ENCODE results near the gene C2orf81. TPM values are rescaled to one million over a fixed set of nuclear protein-coding genes. Genes with fewer than 3 reads are reported as not detected.
A peak's percentile ranks its signal among the peaks of the same experiment; 100 is the strongest.

Gene C2orf81
- total RNA-seq, 1 donor from 2014 or later, result 0.52 TPM

GRCh38 chr2:74391580-74392448, 29.6 kb downstream of the C2orf81 start:
- Histone ChIP-seq H3K27ac (ENCODE audit: low read depth, low read length) (peak overlapping the region; percentile 93), H3K4me1 (ENCODE audit: control insufficient read depth in 3 of 3, insufficient read depth in 3 of 3, low read length in 3 of 3) (peaks cover 28 to 42% (median 36%) of the 10 kb centered on the region in 3 donors), H3K9me3 (ENCODE audit: control insufficient read depth in 3 of 3, low read length in 3 of 3) (no peaks in the 10 kb centered on the region), H3K4me3 (ENCODE audit: low read length in 3 of 3) (peak overlapping the region; percentile 80 to 97 (median 81)), H3K36me3 (ENCODE audit: control insufficient read depth in 3 of 3, insufficient read depth in 3 of 3, low read length in 3 of 3) (no peaks in the 10 kb centered on the region), H3K27me3 (ENCODE audit: control insufficient read depth in 3 of 3, insufficient read depth in 3 of 3, low read length in 3 of 3) (no peaks in the 10 kb centered on the region), H3K9ac (ENCODE audit: low read depth in 1 of 3, low read length in 3 of 3) (peak overlapping the region; percentile 80 to 93 (median 88))

GRCh38 chr2:74391209-74391579, 30.2 kb downstream of the C2orf81 start:
- Histone ChIP-seq H3K4me3 (ENCODE audit: low read length in 3 of 3) (peak overlapping the region; percentile 80 to 97 (median 81)), H3K9ac (ENCODE audit: low read depth in 1 of 3, low read length in 3 of 3) (peak overlapping the region; percentile 80 to 93 (median 88)), H3K36me3 (ENCODE audit: control insufficient read depth in 3 of 3, insufficient read depth in 3 of 3, low read length in 3 of 3) (no peaks in the 10 kb centered on the region), H3K4me1 (ENCODE audit: control insufficient read depth in 3 of 3, insufficient read depth in 3 of 3, low read length in 3 of 3) (peaks cover 28 to 44% (median 36%) of the 10 kb centered on the region in 3 donors), H3K9me3 (ENCODE audit: control insufficient read depth in 3 of 3, low read length in 3 of 3) (no peaks in the 10 kb centered on the region), H3K27ac (ENCODE audit: low read depth, low read length) (peak overlapping the region; percentile 93), H3K27me3 (ENCODE audit: control insufficient read depth in 3 of 3, insufficient read depth in 3 of 3, low read length in 3 of 3) (no peaks in the 10 kb centered on the region)

- H3K36me3 ChIP-seq (ENCODE audit: control insufficient read depth in 3 of 3, insufficient read depth in 3 of 3, low read length in 3 of 3), result no peaks in the 10 kb centered on the region
- H3K27ac ChIP-seq (ENCODE audit: low read depth, low read length), result peak overlapping the region; percentile 93
- H3K9me3 ChIP-seq (ENCODE audit: control insufficient read depth in 3 of 3, low read length in 3 of 3), result no peaks in the 10 kb centered on the region
- H3K27me3 ChIP-seq (ENCODE audit: control insufficient read depth in 3 of 3, insufficient read depth in 3 of 3, low read length in 3 of 3), result no peaks in the 10 kb centered on the region
- peak overlapping the region in 1 of 3 donors; percentile 93 for H3K9ac ChIP-seq (ENCODE audit: low read depth in 1 of 3, low read length in 3 of 3)
- peak overlapping the region; percentile 80 to 97 (median 81) for H3K4me3 ChIP-seq (ENCODE audit: low read length in 3 of 3)
- peaks cover 28 to 44% (median 36%) of the 10 kb centered on the region in 3 donors for H3K4me1 ChIP-seq (ENCODE audit: control insufficient read depth in 3 of 3, insufficient read depth in 3 of 3, low read length in 3 of 3)
Measured at GRCh38 chr2:74390606-74391005, 30.8 kb downstream of the C2orf81 start.

GRCh38 chr2:74387346-74387745, 34.1 kb downstream of the C2orf81 start:
- no peaks in the 10 kb centered on the region for H3K27me3 ChIP-seq (ENCODE audit: control insufficient read depth in 3 of 3, insufficient read depth in 3 of 3, low read length in 3 of 3)
- peaks cover 38 to 64% (median 46%) of the 10 kb centered on the region in 3 donors for H3K4me1 ChIP-seq (ENCODE audit: control insufficient read depth in 3 of 3, insufficient read depth in 3 of 3, low read length in 3 of 3)
- H3K36me3 ChIP-seq (ENCODE audit: control insufficient read depth in 3 of 3, insufficient read depth in 3 of 3, low read length in 3 of 3), result no peaks in the 10 kb centered on the region
- no peak overlapping the region for H3K27ac ChIP-seq (ENCODE audit: low read depth, low read length)
- no peaks in the 10 kb centered on the region for H3K9me3 ChIP-seq (ENCODE audit: control insufficient read depth in 3 of 3, low read length in 3 of 3)
- no peak overlapping the region for H3K9ac ChIP-seq (ENCODE audit: low read depth in 1 of 3, low read length in 3 of 3)
- H3K4me3 ChIP-seq (ENCODE audit: low read length in 3 of 3), result no peak overlapping the region

- H3K36me3 ChIP-seq (ENCODE audit: control insufficient read depth in 3 of 3, insufficient read depth in 3 of 3, low read length in 3 of 3), result no peaks in the 10 kb centered on the region
- peaks cover 42 to 74% (median 46%) of the 10 kb centered on the region in 3 donors for H3K4me1 ChIP-seq (ENCODE audit: control insufficient read depth in 3 of 3, insufficient read depth in 3 of 3, low read length in 3 of 3)
- no peaks in the 10 kb centered on the region for H3K9me3 ChIP-seq (ENCODE audit: control insufficient read depth in 3 of 3, low read length in 3 of 3)
- H3K9ac ChIP-seq (ENCODE audit: low read depth in 1 of 3, low read length in 3 of 3), result no peak overlapping the region
- H3K27me3 ChIP-seq (ENCODE audit: control insufficient read depth in 3 of 3, insufficient read depth in 3 of 3, low read length in 3 of 3), result no peaks in the 10 kb centered on the region
- H3K4me3 ChIP-seq (ENCODE audit: low read length in 3 of 3), result no peak overlapping the region
- H3K27ac ChIP-seq (ENCODE audit: low read depth, low read length), result no peak overlapping the region
Measured at GRCh38 chr2:74385396-74385795, 36.0 kb downstream of the C2orf81 start.

- no peaks in the 10 kb centered on the region for H3K36me3 ChIP-seq (ENCODE audit: control insufficient read depth in 3 of 3, insufficient read depth in 3 of 3, low read length in 3 of 3)
- no peaks in the 10 kb centered on the region for H3K27me3 ChIP-seq (ENCODE audit: control insufficient read depth in 3 of 3, insufficient read depth in 3 of 3, low read length in 3 of 3)
- no peak overlapping the region for H3K4me3 ChIP-seq (ENCODE audit: low read length in 3 of 3)
- no peaks in the 10 kb centered on the region for H3K9me3 ChIP-seq (ENCODE audit: control insufficient read depth in 3 of 3, low read length in 3 of 3)
- H3K4me1 ChIP-seq (ENCODE audit: control insufficient read depth in 3 of 3, insufficient read depth in 3 of 3, low read length in 3 of 3), result peaks cover 42 to 73% (median 46%) of the 10 kb centered on the region in 3 donors
- no peak overlapping the region for H3K27ac ChIP-seq (ENCODE audit: low read depth, low read length)
- no peak overlapping the region for H3K9ac ChIP-seq (ENCODE audit: low read depth in 1 of 3, low read length in 3 of 3)
Measured at GRCh38 chr2:74384051-74384450, 37.4 kb downstream of the C2orf81 start.

- Histone ChIP-seq H3K27ac (ENCODE audit: low read depth, low read length) (no peak overlapping the region), H3K4me1 (ENCODE audit: control insufficient read depth in 3 of 3, insufficient read depth in 3 of 3, low read length in 3 of 3) (peaks cover 37 to 65% (median 41%) of the 10 kb centered on the region in 3 donors), H3K27me3 (ENCODE audit: control insufficient read depth in 3 of 3, insufficient read depth in 3 of 3, low read length in 3 of 3) (no peaks in the 10 kb centered on the region), H3K9ac (ENCODE audit: low read depth in 1 of 3, low read length in 3 of 3) (no peak overlapping the region), H3K9me3 (ENCODE audit: control insufficient read depth in 3 of 3, low read length in 3 of 3) (no peaks in the 10 kb centered on the region), H3K4me3 (ENCODE audit: low read length in 3 of 3) (no peak overlapping the region), H3K36me3 (ENCODE audit: control insufficient read depth in 3 of 3, insufficient read depth in 3 of 3, low read length in 3 of 3) (peaks cover 0 to 2% (median 0%) of the 10 kb centered on the region in 3 donors)
Measured at GRCh38 chr2:74383254-74383653, 38.2 kb downstream of the C2orf81 start.

GRCh38 chr2:74381751-74382150, 39.7 kb downstream of the C2orf81 start:
- no peak overlapping the region for H3K4me3 ChIP-seq (ENCODE audit: low read length in 3 of 3)
- H3K27ac ChIP-seq (ENCODE audit: low read depth, low read length), result no peak overlapping the region
- no peaks in the 10 kb centered on the region for H3K9me3 ChIP-seq (ENCODE audit: control insufficient read depth in 3 of 3, low read length in 3 of 3)
- peaks cover 32 to 50% (median 32%) of the 10 kb centered on the region in 3 donors for H3K4me1 ChIP-seq (ENCODE audit: control insufficient read depth in 3 of 3, insufficient read depth in 3 of 3, low read length in 3 of 3)
- no peaks in the 10 kb centered on the region for H3K27me3 ChIP-seq (ENCODE audit: control insufficient read depth in 3 of 3, insufficient read depth in 3 of 3, low read length in 3 of 3)
- peak overlapping the region in 1 of 3 donors; percentile 28 for H3K9ac ChIP-seq (ENCODE audit: low read depth in 1 of 3, low read length in 3 of 3)
- H3K36me3 ChIP-seq (ENCODE audit: control insufficient read depth in 3 of 3, insufficient read depth in 3 of 3, low read length in 3 of 3), result peaks cover 11 to 15% (median 13%) of the 10 kb centered on the region in 3 donors

GRCh38 chr2:74379851-74380789, 41.3 kb downstream of the C2orf81 start, which contains the start of gene DCTN1:
TSS of gene DCTN1 (minus strand) at chr2:74380311. CDS start at chr2:74380037, 274 bp downstream.
- H3K4me3 ChIP-seq (ENCODE audit: low read length in 3 of 3), result peak within 1 kb of the TSS; percentile 51 to 72 (median 64)
- no peak within 1 kb of the TSS for H3K27ac ChIP-seq (ENCODE audit: low read depth, low read length)
- no peaks in the 10 kb centered on the region for H3K9me3 ChIP-seq (ENCODE audit: control insufficient read depth in 3 of 3, low read length in 3 of 3)
- H3K9ac ChIP-seq (ENCODE audit: low read depth in 1 of 3, low read length in 3 of 3), result peak within 1 kb of the TSS; percentile 36 to 79 (median 73)
- H3K4me1 ChIP-seq (ENCODE audit: control insufficient read depth in 3 of 3, insufficient read depth in 3 of 3, low read length in 3 of 3), result peaks cover 32 to 49% (median 32%) of the 10 kb centered on the region in 3 donors
- H3K36me3 ChIP-seq (ENCODE audit: control insufficient read depth in 3 of 3, insufficient read depth in 3 of 3, low read length in 3 of 3), result peaks cover 17 to 25% (median 23%) of the 10 kb centered on the region in 3 donors
- no peaks in the 10 kb centered on the region for H3K27me3 ChIP-seq (ENCODE audit: control insufficient read depth in 3 of 3, insufficient read depth in 3 of 3, low read length in 3 of 3)

Data from skeletal muscle tissue (tissue), 4 donors.